ENCODE measurements around the gene GBP7.

The GBP7 gene

GRCh38 chr1:89100412-89100811 lies 75.4 kb downstream of the GBP7 start:
- Histone ChIP-seq H3K4me1 (ENCODE audit: low read depth, poor library complexity, severe bottlenecking) (no peaks in the 10 kb centered on the region), H3K4me2 (no peak overlapping the region)
- TF ChIP-seq, protein P1, sequence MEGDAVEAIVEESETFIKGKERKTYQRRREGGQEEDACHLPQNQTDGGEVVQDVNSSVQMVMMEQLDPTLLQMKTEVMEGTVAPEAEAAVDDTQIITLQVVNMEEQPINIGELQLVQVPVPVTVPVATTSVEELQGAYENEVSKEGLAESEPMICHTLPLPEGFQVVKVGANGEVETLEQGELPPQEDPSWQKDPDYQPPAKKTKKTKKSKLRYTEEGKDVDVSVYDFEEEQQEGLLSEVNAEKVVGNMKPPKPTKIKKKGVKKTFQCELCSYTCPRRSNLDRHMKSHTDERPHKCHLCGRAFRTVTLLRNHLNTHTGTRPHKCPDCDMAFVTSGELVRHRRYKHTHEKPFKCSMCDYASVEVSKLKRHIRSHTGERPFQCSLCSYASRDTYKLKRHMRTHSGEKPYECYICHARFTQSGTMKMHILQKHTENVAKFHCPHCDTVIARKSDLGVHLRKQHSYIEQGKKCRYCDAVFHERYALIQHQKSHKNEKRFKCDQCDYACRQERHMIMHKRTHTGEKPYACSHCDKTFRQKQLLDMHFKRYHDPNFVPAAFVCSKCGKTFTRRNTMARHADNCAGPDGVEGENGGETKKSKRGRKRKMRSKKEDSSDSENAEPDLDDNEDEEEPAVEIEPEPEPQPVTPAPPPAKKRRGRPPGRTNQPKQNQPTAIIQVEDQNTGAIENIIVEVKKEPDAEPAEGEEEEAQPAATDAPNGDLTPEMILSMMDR (conservative IDR thresholded peaks at IDR 0.05; ENCODE audit: low read depth, low read length), result no peak

DNA sequence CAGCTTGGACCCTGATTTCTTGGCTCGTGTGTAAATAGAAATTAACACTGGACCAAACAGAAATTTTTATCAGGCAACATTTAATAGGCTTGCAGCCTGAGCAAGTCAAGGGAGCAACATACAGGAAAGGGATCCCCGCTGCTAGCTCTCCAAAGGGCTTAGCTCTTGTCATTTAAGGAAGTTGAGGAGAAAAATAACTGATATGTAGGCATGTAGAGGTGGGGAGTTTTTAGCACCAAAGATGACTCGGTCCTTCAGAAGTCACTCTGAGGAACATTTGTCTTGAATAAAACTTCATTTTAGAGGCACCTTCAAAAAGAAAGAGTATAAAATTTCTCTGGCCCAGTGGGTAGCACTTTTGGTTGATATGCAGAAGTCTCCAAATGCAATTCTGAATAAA lies 76.9 kb downstream of the GBP7 start:
- Histone ChIP-seq H3K36me3 (ENCODE audit: insufficient read depth) (no peaks in the 10 kb centered on the region), H3K4me2 (no peak overlapping the region), H3K4me3 (IDR thresholded peaks at IDR 0.05; ENCODE audit: insufficient read depth, low read depth, low read length) (no peak overlapping the region), H3K27ac (no peak overlapping the region), H3K4me1 (ENCODE audit: low read depth, poor library complexity, severe bottlenecking) (no peaks in the 10 kb centered on the region), H3K9ac (no peak overlapping the region), H4K20me1 (ENCODE audit: insufficient read depth) (no peaks in the 10 kb centered on the region), H3K79me2 (ENCODE audit: insufficient read depth, low read depth) (no peaks in the 10 kb centered on the region), H2AFZ (ENCODE audit: low read depth) (no peak overlapping the region), H3K27me3 (ENCODE audit: insufficient read depth, low read depth) (no peaks in the 10 kb centered on the region)
- TF ChIP-seq, protein P1 (conservative IDR thresholded peaks at IDR 0.05; ENCODE audit: low read depth, low read length), result no peak

More at GRCh38 chr1:89100412-89100811, 75.4 kb downstream of the GBP7 start:
- Histone ChIP-seq H4K20me1 (ENCODE audit: insufficient read depth) (no peaks in the 10 kb centered on the region), H3K79me2 (ENCODE audit: insufficient read depth, low read depth) (no peaks in the 10 kb centered on the region), H3K9ac (no peak overlapping the region), H3K27ac (no peak overlapping the region), H3K4me3 (IDR thresholded peaks at IDR 0.05; ENCODE audit: insufficient read depth, low read depth, low read length) (no peak overlapping the region), H3K27me3 (ENCODE audit: insufficient read depth, low read depth) (no peaks in the 10 kb centered on the region), H2AFZ (ENCODE audit: low read depth) (no peak overlapping the region), H3K36me3 (ENCODE audit: insufficient read depth) (no peaks in the 10 kb centered on the region)

DNA sequence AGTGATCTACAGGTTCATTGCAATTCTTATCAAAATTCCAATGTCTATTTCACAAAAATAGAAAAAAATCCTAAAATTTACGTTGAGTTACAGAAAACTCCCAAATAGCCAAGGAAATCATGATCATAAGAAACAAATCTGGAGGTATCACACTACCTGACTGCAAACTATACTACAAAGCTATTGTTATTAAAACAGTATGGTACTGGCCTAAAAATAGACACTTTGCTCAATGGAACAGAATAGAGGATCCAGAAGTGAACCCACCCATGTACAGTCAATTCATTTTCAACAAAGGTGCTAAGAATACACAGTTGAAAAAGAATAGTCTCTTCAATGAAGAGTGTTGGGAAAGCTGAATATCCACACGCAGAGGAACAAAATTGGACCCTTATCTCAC lies 80.1 kb downstream of the GBP7 start:
- Histone ChIP-seq H3K79me2 (ENCODE audit: insufficient read depth, low read depth) (no peaks in the 10 kb centered on the region), H3K27me3 (ENCODE audit: insufficient read depth, low read depth) (no peaks in the 10 kb centered on the region), H3K4me2 (no peak overlapping the region), H3K9ac (no peak overlapping the region), H3K4me1 (ENCODE audit: low read depth, poor library complexity, severe bottlenecking) (no peaks in the 10 kb centered on the region), H3K36me3 (ENCODE audit: insufficient read depth) (no peaks in the 10 kb centered on the region), H4K20me1 (ENCODE audit: insufficient read depth) (no peaks in the 10 kb centered on the region), H3K27ac (no peak overlapping the region), H2AFZ (ENCODE audit: low read depth) (no peak overlapping the region), H3K4me3 (IDR thresholded peaks at IDR 0.05; ENCODE audit: insufficient read depth, low read depth, low read length) (no peak overlapping the region)
- TF ChIP-seq, protein P1 (conservative IDR thresholded peaks at IDR 0.05; ENCODE audit: low read depth, low read length), result no peak

- Histone ChIP-seq H3K4me3 (IDR thresholded peaks at IDR 0.05; ENCODE audit: insufficient read depth, low read depth, low read length) (no peak overlapping the region), H3K36me3 (ENCODE audit: insufficient read depth) (no peaks in the 10 kb centered on the region), H3K4me1 (ENCODE audit: low read depth, poor library complexity, severe bottlenecking) (no peaks in the 10 kb centered on the region), H3K4me2 (no peak overlapping the region), H3K79me2 (ENCODE audit: insufficient read depth, low read depth) (no peaks in the 10 kb centered on the region), H3K27me3 (ENCODE audit: insufficient read depth, low read depth) (no peaks in the 10 kb centered on the region), H2AFZ (ENCODE audit: low read depth) (no peak overlapping the region), H4K20me1 (ENCODE audit: insufficient read depth) (no peaks in the 10 kb centered on the region), H3K27ac (no peak overlapping the region), H3K9ac (no peak overlapping the region)
- TF ChIP-seq, protein P1 (conservative IDR thresholded peaks at IDR 0.05; ENCODE audit: low read depth, low read length), result no peak
Observed at GRCh38 chr1:89089962-89090361, 85.8 kb downstream of the GBP7 start.
